Epithelial cell of proximal tubule (primary cell): ENCODE results near the gene LRRC46. TPM values are rescaled to one million over a fixed set of nuclear protein-coding genes. Genes with fewer than 3 reads are reported as not detected.

ENCODE experiments used
- DNase-seq: peaks from one replicate; pipeline ENCODE4 v3.0.0-alpha.2; 2011; ENCODE audit warnings: low read depth
- H3K4me3 ChIP-seq: 2 replicates; pipeline ENCODE4 v1.5.1; 2011; ENCODE audit warnings: low read depth, mild to moderate bottlenecking, low read length
- CTCF ChIP-seq: conservative IDR thresholded peaks from 2 replicates; pipeline ENCODE4 v1.5.1; 2012; ENCODE audit warnings: low read depth, mild to moderate bottlenecking, low read length
- total RNA-seq: library from RNA; depleted of rRNA; stranded (reverse); fragments of >200 nt; gene quantifications from 2 replicates; pipeline ENCODE4 v1.2.3, GENCODE V29; 2015

Gene LRRC46
- total RNA-seq, 1 donor from 2014 or later = not detected

GRCh38 chr17:47851764-47852112 lies 20.3 kb downstream of the LRRC46 start:
- DNase-seq = no peak
- no peak overlapping the region for H3K4me3 ChIP-seq
- TF ChIP-seq CTCF = no peak

- TF ChIP-seq CTCF = no peak
- DNase-seq = no peak
- H3K4me3 ChIP-seq = no peak overlapping the region
Observed at GRCh38 chr17:47852113-47852949, 20.9 kb downstream of the LRRC46 start.

GRCh38 chr17:47853616-47854015 lies 22.1 kb downstream of the LRRC46 start:
- TF ChIP-seq CTCF = no peak
- no peak overlapping the region for H3K4me3 ChIP-seq
- no peak for DNase-seq

GRCh38 chr17:47855737-47856136 lies 24.3 kb downstream of the LRRC46 start:
- TF ChIP-seq CTCF = no peak
- no peak overlapping the region for H3K4me3 ChIP-seq
- no peak for DNase-seq

- no peak overlapping the region for H3K4me3 ChIP-seq
- no peak for DNase-seq
- TF ChIP-seq CTCF = no peak
Observed at GRCh38 chr17:47856830-47857229, 25.4 kb downstream of the LRRC46 start.

- no peak for TF ChIP-seq CTCF
- no peak for DNase-seq
- no peak overlapping the region for H3K4me3 ChIP-seq
Observed at GRCh38 chr17:47857551-47858455, 26.3 kb downstream of the LRRC46 start.
